Lung (tissue), 12 donors: ENCODE data around the gene RASIP1. TPM values are rescaled to one million over a fixed set of nuclear protein-coding genes. Genes with fewer than 3 reads are reported as not detected.

Experiments
- ATAC-seq: fragments of 200-7000 bp; cut with Tn5 transposase; one replicate; pipeline ENCODE4 v1.9.1; 2020; ENCODE audit warnings: moderate number of reproducible peaks; ENCODE audit not compliant: insufficient read depth, low FRiP score
- DNase-seq, 3 donors: peaks; one replicate each; pipeline ENCODE4 v3.0.0-alpha.2; 2013 to 2017
- H3K27ac ChIP-seq, 2 donors: one replicate each; pipeline ENCODE4 v1.5.1; 2013; ENCODE audit warnings: mild to moderate bottlenecking in 2 of 2, moderate library complexity in 2 of 2, control low read depth in 1 of 2, inconsistent platforms in 1 of 2, low read depth in 1 of 2, low read length in 1 of 2
- H3K27me3 ChIP-seq, 3 donors: one replicate each; pipeline ENCODE4 v1.5.1; 2013; ENCODE audit warnings: low read length in 2 of 3; ENCODE audit not compliant: control insufficient read depth in 3 of 3, insufficient read depth in 3 of 3
- H3K36me3 ChIP-seq, 4 donors: one replicate each; pipeline ENCODE4 v1.5.1; 2013; ENCODE audit warnings: low read length in 4 of 4, mild to moderate bottlenecking in 1 of 4, moderate library complexity in 1 of 4; ENCODE audit not compliant: control insufficient read depth in 4 of 4, insufficient read depth in 4 of 4
- H3K4me1 ChIP-seq, 5 donors: one replicate each; pipeline ENCODE4 v1.5.1; 2013; ENCODE audit warnings: low read length in 5 of 5, mild to moderate bottlenecking in 2 of 5, moderate library complexity in 1 of 5; ENCODE audit not compliant: control insufficient read depth in 5 of 5, insufficient read depth in 5 of 5
- H3K4me3 ChIP-seq: one replicate; pipeline ENCODE4 v1.5.1; 2013; ENCODE audit warnings: mild to moderate bottlenecking, control low read depth, moderate library complexity
- H3K9ac ChIP-seq, 2 donors: one replicate each; pipeline ENCODE4 v1.5.1; 2013; ENCODE audit warnings: low read length in 2 of 2, control low read depth in 1 of 2; ENCODE audit not compliant: insufficient read depth in 1 of 2
- H3K9me3 ChIP-seq, 4 donors: one replicate each; pipeline ENCODE4 v1.5.1; 2013; ENCODE audit warnings: low read length in 3 of 4, mild to moderate bottlenecking in 1 of 4, moderate library complexity in 1 of 4; ENCODE audit not compliant: control insufficient read depth in 4 of 4, insufficient read depth in 3 of 4
- CTCF ChIP-seq: IDR thresholded peaks from 2 replicates; pipeline ENCODE4 v1.5.1; 2012; ENCODE audit warnings: mild to moderate bottlenecking; ENCODE audit errors: control extremely low read depth, extremely low read depth
- WGBS, 2 donors: extraction: QIAGEN DNeasy Blood & Tissue Kit; methylation state at CpG; one replicate each; pipeline ENCODE4 v1.1.7; 2013; 5-methylcytosine and 5-hydroxymethylcytosine counted together
- polyA plus RNA-seq, 2 donors: library from polyadenylated mRNA; stranded (reverse); fragments of 200-250 nt; gene quantifications; one replicate each; pipeline ENCODE4 v1.2.1, GENCODE V29; 2013
- total RNA-seq, 2 donors: library from RNA; depleted of rRNA in 1 of 2; stranded (reverse); fragments of >200 nt in 1 of 2; gene quantifications; one replicate each; pipeline ENCODE4 v1.2.1, GENCODE V29; 2014 to 2021
- donor health status: control.
- donor health status: control.
- donor health status: Bipolar disorder and iron deficiency.
- donor health status: healthy.
- donor health status: DM: yes; HTN: yes; CAD: no.

Gene RASIP1
- total and polyA plus RNA-seq, 4 donors, result 24.7 to 37.9 (median 29.5) TPM

- H3K36me3 ChIP-seq, result no peaks in the 10 kb centered on the region
- H3K4me1 ChIP-seq, result peaks cover 0 to 12% (median 5%) of the 10 kb centered on the region in 5 donors
- H3K9ac ChIP-seq, result no peak overlapping the region
- no peak overlapping the region for H3K4me3 ChIP-seq
- ATAC-seq (peak; percentile 80), DNase-seq (peak; percentile 82 to 89 (median 87))
- WGBS, 2 donors, result 36 to 38% methylated on average over 28 of the region's 28 CpGs
- peak overlapping the region in 1 of 2 donors; percentile 54 for H3K27ac ChIP-seq
- peak; percentile 87 for TF ChIP-seq CTCF
- no peaks in the 10 kb centered on the region for H3K27me3 ChIP-seq
- H3K9me3 ChIP-seq, result no peaks in the 10 kb centered on the region
Measured at GRCh38 chr19:48674921-48675824, 65.2 kb downstream of the RASIP1 start.

- Histone ChIP-seq H3K4me1 (peaks cover 0 to 12% (median 5%) of the 10 kb centered on the region in 5 donors), H3K9me3 (no peaks in the 10 kb centered on the region), H3K27me3 (no peaks in the 10 kb centered on the region), H3K4me3 (no peak overlapping the region), H3K27ac (no peak overlapping the region), H3K36me3 (no peaks in the 10 kb centered on the region), H3K9ac (no peak overlapping the region)
- no peak for DNase-seq
- no peak for ATAC-seq
- no peak for TF ChIP-seq CTCF
- 91 to 92% methylated on average over 16 to 19 of the region's 19 CpGs for WGBS, 2 donors
Measured at GRCh38 chr19:48674216-48674809, 66.1 kb downstream of the RASIP1 start.

- H3K36me3 ChIP-seq, result no peaks in the 10 kb centered on the region
- no peak overlapping the region for H3K27ac ChIP-seq
- ATAC-seq (no peak), DNase-seq (no peak)
- 79 to 83% methylated on average over 25 of the region's 25 CpGs for WGBS, 2 donors
- no peak overlapping the region for H3K4me3 ChIP-seq
- no peaks in the 10 kb centered on the region for H3K27me3 ChIP-seq
- no peak for TF ChIP-seq CTCF
- H3K9ac ChIP-seq, result no peak overlapping the region
- H3K9me3 ChIP-seq, result no peaks in the 10 kb centered on the region
- H3K4me1 ChIP-seq, result peaks cover 0 to 12% (median 5%) of the 10 kb centered on the region in 5 donors
Measured at GRCh38 chr19:48673436-48674100, 66.8 kb downstream of the RASIP1 start.
